Activated naive CD8-positive, alpha-beta T cell treated with anti-CD3 and anti-CD28 coated beads, Interleukin-2, amount 50 U/mL, for 24 hours (primary cell): ENCODE results near the gene B4GALNT4.
"Not testable (repeated sequence)": the region's sequence is repeated elsewhere in the genome, so short reads cannot be mapped to it uniquely, and the experiment has no call there.

Experiments
- ATAC-seq: fragments of 150-1000 bp; cut with Tn5 transposase; one replicate; pipeline ENCODE4 v1.10.0; 2021
- DNase-seq: peaks from one replicate; pipeline ENCODE4 v3.0.0; 2021
- H3K27ac Mint-ChIP-seq: one replicate; pipeline ENCODE4 v1.8.0; 2021; ENCODE audit warnings: mild to moderate bottlenecking, mixed read lengths
- H3K27me3 Mint-ChIP-seq: one replicate; pipeline ENCODE4 v1.8.0; 2021; ENCODE audit warnings: mixed read lengths
- H3K36me3 Mint-ChIP-seq: one replicate; pipeline ENCODE4 v1.8.0; 2021; ENCODE audit warnings: low read depth, mixed read lengths
- H3K4me1 Mint-ChIP-seq: one replicate; pipeline ENCODE4 v1.8.0; 2021; ENCODE audit warnings: mixed read lengths
- H3K4me3 Mint-ChIP-seq: one replicate; pipeline ENCODE4 v1.8.0; 2021; ENCODE audit warnings: mild to moderate bottlenecking, moderate library complexity, mixed read lengths
- H3K9me3 Mint-ChIP-seq: one replicate; pipeline ENCODE4 v1.8.0; 2021; ENCODE audit warnings: mixed read lengths

B4GALNT4 gene

GRCh38 chr11:418343-419247, 49.3 kb downstream of the B4GALNT4 start:
- H3K27ac Mint-ChIP-seq: no peak overlapping the region
- peaks cover 21% of the 10 kb centered on the region for H3K4me1 Mint-ChIP-seq
- H3K36me3 Mint-ChIP-seq: no peaks in the 10 kb centered on the region
- no peaks in the 10 kb centered on the region for H3K27me3 Mint-ChIP-seq
- no peak overlapping the region for H3K4me3 Mint-ChIP-seq
- DNase-seq: no peak
- no peak for ATAC-seq
- no peaks in the 10 kb centered on the region for H3K9me3 Mint-ChIP-seq

GRCh38 chr11:419248-420005, 50.1 kb downstream of the B4GALNT4 start:
- no peak overlapping the region for H3K27ac Mint-ChIP-seq
- no peaks in the 10 kb centered on the region for H3K9me3 Mint-ChIP-seq
- no peak for ATAC-seq
- no peaks in the 10 kb centered on the region for H3K27me3 Mint-ChIP-seq
- H3K4me1 Mint-ChIP-seq: peaks cover 19% of the 10 kb centered on the region
- H3K4me3 Mint-ChIP-seq: no peak overlapping the region
- peaks cover 2% of the 10 kb centered on the region for H3K36me3 Mint-ChIP-seq
- DNase-seq: no peak

GRCh38 chr11:420054-420910, 51.0 kb downstream of the B4GALNT4 start:
- no peaks in the 10 kb centered on the region for H3K27me3 Mint-ChIP-seq
- no peak for DNase-seq
- no peaks in the 10 kb centered on the region for H3K9me3 Mint-ChIP-seq
- no peak overlapping the region for H3K27ac Mint-ChIP-seq
- peaks cover 10% of the 10 kb centered on the region for H3K4me1 Mint-ChIP-seq
- peaks cover 8% of the 10 kb centered on the region for H3K36me3 Mint-ChIP-seq
- no peak for ATAC-seq
- H3K4me3 Mint-ChIP-seq: no peak overlapping the region

- ATAC-seq (no peak), DNase-seq (no peak)
- Mint-ChIP-seq H3K4me3 (no peak overlapping the region), H3K27ac (no peak overlapping the region), H3K36me3 (peaks cover 10% of the 10 kb centered on the region), H3K4me1 (peaks cover 4% of the 10 kb centered on the region), H3K27me3 (no peaks in the 10 kb centered on the region), H3K9me3 (no peaks in the 10 kb centered on the region)
These were observed 51.6 kb downstream of the B4GALNT4 start for GRCh38 chr11:420911-421321.

GRCh38 chr11:422249-422656, 53.0 kb downstream of the B4GALNT4 start:
- Mint-ChIP-seq H3K4me3 (no peak overlapping the region), H3K27me3 (no peaks in the 10 kb centered on the region), H3K36me3 (peaks cover 10% of the 10 kb centered on the region), H3K27ac (no peak overlapping the region), H3K4me1 (no peaks in the 10 kb centered on the region), H3K9me3 (no peaks in the 10 kb centered on the region)
- DNase-seq (no peak), ATAC-seq (no peak)

- ATAC-seq (no peak), DNase-seq (no peak)
- peaks cover 10% of the 10 kb centered on the region for H3K36me3 Mint-ChIP-seq
- no peak overlapping the region for H3K4me3 Mint-ChIP-seq
- no peaks in the 10 kb centered on the region for H3K9me3 Mint-ChIP-seq
- no peaks in the 10 kb centered on the region for H3K27me3 Mint-ChIP-seq
- no peaks in the 10 kb centered on the region for H3K4me1 Mint-ChIP-seq
- no peak overlapping the region for H3K27ac Mint-ChIP-seq
These were observed 54.9 kb downstream of the B4GALNT4 start for GRCh38 chr11:424232-424631.

GRCh38 chr11:424766-425165, 55.5 kb downstream of the B4GALNT4 start:
- H3K4me1 Mint-ChIP-seq, H3K9me3 Mint-ChIP-seq, DNase-seq, H3K27ac Mint-ChIP-seq, ATAC-seq, H3K4me3 Mint-ChIP-seq, H3K27me3 Mint-ChIP-seq: not testable (repeated sequence)
- H3K36me3 Mint-ChIP-seq: peaks cover 10% of the 10 kb centered on the region

GRCh38 chr11:425301-425700, 56.0 kb downstream of the B4GALNT4 start:
- ATAC-seq (no peak), DNase-seq (no peak)
- Mint-ChIP-seq H3K4me1 (no peaks in the 10 kb centered on the region), H3K27ac (no peak overlapping the region), H3K9me3 (no peaks in the 10 kb centered on the region), H3K4me3 (no peak overlapping the region), H3K36me3 (peaks cover 10% of the 10 kb centered on the region), H3K27me3 (no peaks in the 10 kb centered on the region)

- H3K4me1 Mint-ChIP-seq: no peaks in the 10 kb centered on the region
- ATAC-seq (no peak), DNase-seq (no peak)
- H3K36me3 Mint-ChIP-seq: peaks cover 10% of the 10 kb centered on the region
- no peak overlapping the region for H3K4me3 Mint-ChIP-seq
- H3K27me3 Mint-ChIP-seq: no peaks in the 10 kb centered on the region
- no peaks in the 10 kb centered on the region for H3K9me3 Mint-ChIP-seq
- H3K27ac Mint-ChIP-seq: no peak overlapping the region
These were observed 57.6 kb downstream of the B4GALNT4 start for GRCh38 chr11:426851-427250.

GRCh38 chr11:428295-428694, 59.0 kb downstream of the B4GALNT4 start:
- Mint-ChIP-seq H3K27ac (no peak overlapping the region), H3K4me3 (no peak overlapping the region), H3K9me3 (no peaks in the 10 kb centered on the region), H3K36me3 (peaks cover 10% of the 10 kb centered on the region), H3K27me3 (no peaks in the 10 kb centered on the region), H3K4me1 (no peaks in the 10 kb centered on the region)
- ATAC-seq: no peak
- no peak for DNase-seq

GRCh38 chr11:429391-429790, 60.1 kb downstream of the B4GALNT4 start:
- ATAC-seq (peak; percentile 9), DNase-seq (no peak)
- H3K27me3 Mint-ChIP-seq: no peaks in the 10 kb centered on the region
- H3K4me3 Mint-ChIP-seq: no peak overlapping the region
- peaks cover 8% of the 10 kb centered on the region for H3K36me3 Mint-ChIP-seq
- no peaks in the 10 kb centered on the region for H3K9me3 Mint-ChIP-seq
- no peak overlapping the region for H3K27ac Mint-ChIP-seq
- H3K4me1 Mint-ChIP-seq: no peaks in the 10 kb centered on the region

GRCh38 chr11:429931-430456, 60.7 kb downstream of the B4GALNT4 start:
- H3K27ac Mint-ChIP-seq: no peak overlapping the region
- ATAC-seq (no peak), DNase-seq (peak; percentile 0)
- no peak overlapping the region for H3K4me3 Mint-ChIP-seq
- no peaks in the 10 kb centered on the region for H3K4me1 Mint-ChIP-seq
- no peaks in the 10 kb centered on the region for H3K9me3 Mint-ChIP-seq
- peaks cover 4% of the 10 kb centered on the region for H3K36me3 Mint-ChIP-seq
- no peaks in the 10 kb centered on the region for H3K27me3 Mint-ChIP-seq
